C4-2B (cell line): Measurements from ENCODE around the gene TTL.
A peak's percentile ranks its signal among the peaks of the same experiment; 100 is the strongest.

Source experiments
- ZFX ChIP-seq: fragments of 450-650 bp; IDR thresholded peaks from 2 replicates; pipeline ENCODE4 v1.6.1; 2017
- TF ChIP-seq, protein P1 (sequence below): fragments of 450-650 bp; conservative IDR thresholded peaks from 2 replicates; pipeline ENCODE4 v1.5.1; 2017; ENCODE audit warnings: mild to moderate bottlenecking

DNA sequence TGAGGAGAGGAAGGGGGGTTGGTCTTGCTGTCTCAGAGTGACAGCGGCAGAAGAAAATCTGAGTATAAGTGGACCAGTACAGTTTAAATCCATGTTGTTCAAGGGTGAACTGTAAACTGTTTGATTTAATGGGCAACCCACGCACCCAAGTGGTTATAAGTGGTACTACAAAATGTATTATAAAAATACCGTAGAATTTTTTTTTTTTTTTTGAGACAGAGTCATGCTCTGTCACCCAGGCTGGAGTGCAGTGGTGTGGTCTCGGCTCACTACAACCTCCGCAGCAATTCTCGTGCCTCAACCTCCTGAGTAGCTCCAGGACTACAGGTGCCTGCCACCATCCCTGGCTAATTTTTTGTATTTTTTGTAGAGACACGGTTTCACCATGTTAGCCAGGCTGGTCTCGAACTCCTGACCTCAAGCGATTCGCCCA lies 100.4 kb downstream of the TTL start:
- TF ChIP-seq, protein P1, sequence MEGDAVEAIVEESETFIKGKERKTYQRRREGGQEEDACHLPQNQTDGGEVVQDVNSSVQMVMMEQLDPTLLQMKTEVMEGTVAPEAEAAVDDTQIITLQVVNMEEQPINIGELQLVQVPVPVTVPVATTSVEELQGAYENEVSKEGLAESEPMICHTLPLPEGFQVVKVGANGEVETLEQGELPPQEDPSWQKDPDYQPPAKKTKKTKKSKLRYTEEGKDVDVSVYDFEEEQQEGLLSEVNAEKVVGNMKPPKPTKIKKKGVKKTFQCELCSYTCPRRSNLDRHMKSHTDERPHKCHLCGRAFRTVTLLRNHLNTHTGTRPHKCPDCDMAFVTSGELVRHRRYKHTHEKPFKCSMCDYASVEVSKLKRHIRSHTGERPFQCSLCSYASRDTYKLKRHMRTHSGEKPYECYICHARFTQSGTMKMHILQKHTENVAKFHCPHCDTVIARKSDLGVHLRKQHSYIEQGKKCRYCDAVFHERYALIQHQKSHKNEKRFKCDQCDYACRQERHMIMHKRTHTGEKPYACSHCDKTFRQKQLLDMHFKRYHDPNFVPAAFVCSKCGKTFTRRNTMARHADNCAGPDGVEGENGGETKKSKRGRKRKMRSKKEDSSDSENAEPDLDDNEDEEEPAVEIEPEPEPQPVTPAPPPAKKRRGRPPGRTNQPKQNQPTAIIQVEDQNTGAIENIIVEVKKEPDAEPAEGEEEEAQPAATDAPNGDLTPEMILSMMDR, result peak; percentile 73
- no peak for TF ChIP-seq ZFX
